ENCODE results near the gene FAM3D. TPM values are rescaled to one million over a fixed set of nuclear protein-coding genes. Genes with fewer than 3 reads are reported as not detected.
"Not testable (repeated sequence)": the region's sequence is repeated elsewhere in the genome, so short reads cannot be mapped to it uniquely, and the experiment has no call there.

FAM3D gene
- total and polyA plus RNA-seq, 4 donors = 0.09 TPM; not detected in 3

GRCh38 chr3:58698246-58698645 is 31.7 kb upstream of the FAM3D start:
- H3K9ac ChIP-seq (ENCODE audit: low read depth in 1 of 2, low read length in 2 of 2) = no peak overlapping the region

GRCh38 chr3:58697561-58697960 is 31.0 kb upstream of the FAM3D start:
- Histone ChIP-seq H3K27me3 (ENCODE audit: control insufficient read depth in 4 of 4, insufficient read depth in 4 of 4, low read length in 3 of 4) (no peaks in the 10 kb centered on the region), H3K4me3 (ENCODE audit: low read depth in 1 of 3, low read length in 3 of 3) (no peak overlapping the region), H3K4me1 (ENCODE audit: control insufficient read depth in 4 of 4, insufficient read depth in 4 of 4, low read length in 3 of 4) (no peaks in the 10 kb centered on the region), H3K9ac (ENCODE audit: low read depth in 1 of 2, low read length in 2 of 2) (no peak overlapping the region), H3K27ac (ENCODE audit: low read depth in 1 of 2, low read length in 2 of 2) (no peak overlapping the region), H3K36me3 (ENCODE audit: control insufficient read depth in 4 of 4, insufficient read depth in 3 of 4, low read depth in 1 of 4, low read length in 3 of 4) (no peaks in the 10 kb centered on the region), H3K9me3 (ENCODE audit: control insufficient read depth in 4 of 4, low read length in 3 of 4) (no peaks in the 10 kb centered on the region)
- DNase-seq (ENCODE audit: low spot score) = no peak
- TF ChIP-seq REST (IDR thresholded peaks at IDR 0.05) = no peak
- TF ChIP-seq HNF4A (conservative IDR thresholded peaks at IDR 0.05) = no peak
- no peak for TF ChIP-seq CTCF (IDR thresholded peaks at IDR 0.05; ENCODE audit: low read depth, low read length, missing input control)
- TF ChIP-seq GABPA (IDR thresholded peaks at IDR 0.05 in 1 of 2, conservative IDR thresholded peaks at IDR 0.05 in 1 of 2) = no peak
- no peak for TF ChIP-seq YY1 (IDR thresholded peaks at IDR 0.05)
- no peak for TF ChIP-seq SP1 (IDR thresholded peaks at IDR 0.05)
- TF ChIP-seq ZBTB33 (IDR thresholded peaks at IDR 0.05) = no peak

More at GRCh38 chr3:58698246-58698645, 31.7 kb upstream of the FAM3D start:
- Histone ChIP-seq H3K4me3 (ENCODE audit: low read depth in 1 of 3, low read length in 3 of 3) (no peak overlapping the region), H3K4me1 (ENCODE audit: control insufficient read depth in 4 of 4, insufficient read depth in 4 of 4, low read length in 3 of 4) (no peaks in the 10 kb centered on the region), H3K27ac (ENCODE audit: low read depth in 1 of 2, low read length in 2 of 2) (no peak overlapping the region), H3K36me3 (ENCODE audit: control insufficient read depth in 4 of 4, insufficient read depth in 3 of 4, low read depth in 1 of 4, low read length in 3 of 4) (no peaks in the 10 kb centered on the region), H3K9me3 (ENCODE audit: control insufficient read depth in 4 of 4, low read length in 3 of 4) (no peaks in the 10 kb centered on the region), H3K27me3 (ENCODE audit: control insufficient read depth in 4 of 4, insufficient read depth in 4 of 4, low read length in 3 of 4) (no peaks in the 10 kb centered on the region)
- no peak for TF ChIP-seq GABPA (IDR thresholded peaks at IDR 0.05 in 1 of 2, conservative IDR thresholded peaks at IDR 0.05 in 1 of 2)
- no peak for TF ChIP-seq RAD21 (IDR thresholded peaks at IDR 0.05)
- TF ChIP-seq CTCF (IDR thresholded peaks at IDR 0.05; ENCODE audit: low read depth, low read length, missing input control) = no peak
- no peak for TF ChIP-seq ATF3 (IDR thresholded peaks at IDR 0.05)
- TF ChIP-seq EGR1 (IDR thresholded peaks at IDR 0.05; ENCODE audit: low read depth in 2 of 2) = no peak
- TF ChIP-seq RXRA (IDR thresholded peaks at IDR 0.05) = no peak
- no peak for TF ChIP-seq JUND (IDR thresholded peaks at IDR 0.05)
- no peak for TF ChIP-seq SP1 (IDR thresholded peaks at IDR 0.05)
- no peak for TF ChIP-seq ZBTB33 (IDR thresholded peaks at IDR 0.05)
- TF ChIP-seq FOXA2 (IDR thresholded peaks at IDR 0.05) = no peak
- TF ChIP-seq NR2F2 (IDR thresholded peaks at IDR 0.05) = no peak
- TF ChIP-seq HNF4A (conservative IDR thresholded peaks at IDR 0.05) = no peak
- no peak for TF ChIP-seq HNF4G (IDR thresholded peaks at IDR 0.05)
- no peak for DNase-seq (ENCODE audit: low spot score)

GRCh38 chr3:58696813-58697212 is 30.2 kb upstream of the FAM3D start:
- not testable (repeated sequence) for H3K27me3 ChIP-seq (ENCODE audit: control insufficient read depth in 4 of 4, insufficient read depth in 4 of 4, low read length in 3 of 4); H3K9ac ChIP-seq (ENCODE audit: low read depth in 1 of 2, low read length in 2 of 2); H3K4me1 ChIP-seq (ENCODE audit: control insufficient read depth in 4 of 4, insufficient read depth in 4 of 4, low read length in 3 of 4); H3K27ac ChIP-seq (ENCODE audit: low read depth in 1 of 2, low read length in 2 of 2); H3K9me3 ChIP-seq (ENCODE audit: control insufficient read depth in 4 of 4, low read length in 3 of 4); DNase-seq (ENCODE audit: low spot score); H3K4me3 ChIP-seq (ENCODE audit: low read depth in 1 of 3, low read length in 3 of 3); H3K36me3 ChIP-seq (ENCODE audit: control insufficient read depth in 4 of 4, insufficient read depth in 3 of 4, low read depth in 1 of 4, low read length in 3 of 4)
- WGBS = 84% methylated on average over 3 of the region's 3 CpGs
